OCI-LY3 (cell line): ENCODE measurements around the gene GNAZ.

Experiments
- H2AFZ ChIP-seq: fragments of 200-600, 300-600 bp; shearing (Covaris generic); 2 replicates; pipeline ENCODE4 v1.6.0; 2014; ENCODE audit warnings: antibody characterized with exemption, low read depth, low read length
- H3K27ac ChIP-seq: fragments of 200-600, 300-600 bp; sonication (generic); 2 replicates; pipeline ENCODE4 v1.5.1; 2014; ENCODE audit warnings: mild to moderate bottlenecking, low read length, moderate library complexity, mixed read lengths
- H3K27me3 ChIP-seq: fragments of 200-600, 300-600 bp; sonication (generic); 2 replicates; pipeline ENCODE4 v1.6.1; 2014; ENCODE audit warnings: low read depth, low read length, mixed read lengths
- H3K36me3 ChIP-seq: fragments of 200-600, 300-600 bp; sonication (generic); replicated peaks from 2 replicates; pipeline ENCODE3; 2014; ENCODE audit warnings: low read depth, low read length, mixed read lengths
- H3K4me1 ChIP-seq: fragments of 300-600, 200-600 bp; sonication (generic); 2 replicates; pipeline ENCODE4 v1.6.1; 2014; ENCODE audit warnings: low read length, mixed read lengths
- H3K4me2 ChIP-seq: fragments of 200-600, 300-600 bp; sonication (generic); 2 replicates; pipeline ENCODE4 v1.6.1; 2014; ENCODE audit warnings: low read length, mixed read lengths
- H3K4me3 ChIP-seq: fragments of 300-600, 200-600 bp; sonication (generic); 2 replicates; pipeline ENCODE4 v1.5.1; 2014; ENCODE audit warnings: antibody characterized with exemption, mild to moderate bottlenecking, low read length, moderate library complexity
- H3K79me2 ChIP-seq: fragments of 300-600, 200-600 bp; shearing (Covaris generic); 2 replicates; pipeline ENCODE4 v1.6.1; 2014; ENCODE audit warnings: mild to moderate bottlenecking, low read length, mixed read lengths
- H3K9ac ChIP-seq: fragments of 300-600, 200-600 bp; shearing (Covaris generic); 2 replicates; pipeline ENCODE4 v1.6.0; 2014; ENCODE audit warnings: mild to moderate bottlenecking, low read length, moderate library complexity
- H3K9me3 ChIP-seq: fragments of 200-600, 300-600 bp; shearing (Covaris generic); 2 replicates; pipeline ENCODE4 v1.6.1; 2014; ENCODE audit warnings: low read length, mixed read lengths; ENCODE audit not compliant: insufficient read depth
- H4K20me1 ChIP-seq: fragments of 200-600, 300-600 bp; sonication (generic); 2 replicates; pipeline ENCODE4 v1.6.1; 2016; ENCODE audit warnings: low read length, mixed read lengths; ENCODE audit not compliant: insufficient read depth
- EZH2phosphoT487 ChIP-seq: fragments of 200-600 bp; shearing (Covaris generic); IDR thresholded peaks from 2 replicates; pipeline ENCODE4 v1.6.1; 2018; ENCODE audit warnings: antibody characterized with exemption, mixed run types, low read depth
- TF ChIP-seq, protein P1 (sequence below): fragments of 200-600, 300-600 bp; sonication (generic); IDR thresholded peaks from 2 replicates; pipeline ENCODE4 v1.5.1; 2014; ENCODE audit warnings: antibody characterized with exemption, low read length, low read depth

Gene GNAZ

GRCh38 chr22:23154461-23154860 is 84.1 kb downstream of the GNAZ start:
- Histone ChIP-seq H3K79me2 (no peaks in the 10 kb centered on the region), H3K4me2 (no peak overlapping the region), H3K27ac (no peak overlapping the region), H4K20me1 (no peaks in the 10 kb centered on the region), H3K36me3 (no peaks in the 10 kb centered on the region), H2AFZ (no peak overlapping the region), H3K9ac (no peak overlapping the region), H3K4me1 (peaks cover 22% of the 10 kb centered on the region), H3K9me3 (no peaks in the 10 kb centered on the region), H3K27me3 (no peaks in the 10 kb centered on the region), H3K4me3 (no peak overlapping the region)
- TF ChIP-seq, protein P1, sequence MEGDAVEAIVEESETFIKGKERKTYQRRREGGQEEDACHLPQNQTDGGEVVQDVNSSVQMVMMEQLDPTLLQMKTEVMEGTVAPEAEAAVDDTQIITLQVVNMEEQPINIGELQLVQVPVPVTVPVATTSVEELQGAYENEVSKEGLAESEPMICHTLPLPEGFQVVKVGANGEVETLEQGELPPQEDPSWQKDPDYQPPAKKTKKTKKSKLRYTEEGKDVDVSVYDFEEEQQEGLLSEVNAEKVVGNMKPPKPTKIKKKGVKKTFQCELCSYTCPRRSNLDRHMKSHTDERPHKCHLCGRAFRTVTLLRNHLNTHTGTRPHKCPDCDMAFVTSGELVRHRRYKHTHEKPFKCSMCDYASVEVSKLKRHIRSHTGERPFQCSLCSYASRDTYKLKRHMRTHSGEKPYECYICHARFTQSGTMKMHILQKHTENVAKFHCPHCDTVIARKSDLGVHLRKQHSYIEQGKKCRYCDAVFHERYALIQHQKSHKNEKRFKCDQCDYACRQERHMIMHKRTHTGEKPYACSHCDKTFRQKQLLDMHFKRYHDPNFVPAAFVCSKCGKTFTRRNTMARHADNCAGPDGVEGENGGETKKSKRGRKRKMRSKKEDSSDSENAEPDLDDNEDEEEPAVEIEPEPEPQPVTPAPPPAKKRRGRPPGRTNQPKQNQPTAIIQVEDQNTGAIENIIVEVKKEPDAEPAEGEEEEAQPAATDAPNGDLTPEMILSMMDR, result no peak
- TF ChIP-seq EZH2phosphoT487, result no peak

DNA sequence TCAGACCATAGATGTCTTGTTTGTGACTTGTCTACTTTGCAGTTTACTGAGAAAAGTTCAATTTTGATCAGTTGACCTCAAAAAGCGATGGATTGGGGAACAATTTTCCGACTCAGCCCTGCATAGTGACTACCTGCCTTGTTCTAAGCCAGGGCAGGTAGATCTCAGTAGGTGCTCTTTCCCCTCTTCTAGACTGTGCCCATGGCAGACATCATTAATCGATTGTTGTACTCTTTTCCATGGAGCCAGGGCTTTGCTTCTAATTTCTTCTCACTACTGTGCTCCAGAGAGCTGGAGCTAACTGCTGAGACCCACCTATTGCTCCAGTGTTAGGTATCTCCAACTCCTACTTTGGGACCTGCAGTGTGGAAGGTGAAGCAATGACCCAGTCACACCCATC is 84.8 kb downstream of the GNAZ start:
- Histone ChIP-seq H3K4me3 (no peak overlapping the region), H3K4me2 (no peak overlapping the region)

DNA sequence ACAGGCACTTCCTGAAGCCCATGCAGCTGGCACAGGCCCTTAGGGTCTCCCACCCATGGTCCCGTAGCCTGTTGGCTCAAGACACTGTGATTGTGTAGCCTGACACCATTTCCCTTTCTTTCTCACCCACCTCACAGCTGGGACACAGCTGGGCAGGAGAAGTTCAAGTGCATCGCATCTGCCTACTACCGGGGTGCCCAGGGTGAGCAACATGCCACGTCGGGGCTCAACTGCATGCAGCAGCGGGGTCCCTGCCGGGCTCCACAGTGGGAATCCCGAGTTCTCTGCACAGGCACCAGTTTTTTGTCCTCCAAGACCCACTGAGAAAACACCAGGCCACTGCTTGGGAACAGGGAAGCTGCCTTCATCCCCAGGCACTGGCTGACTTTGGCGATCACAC is 85.5 kb downstream of the GNAZ start:
- H4K20me1 ChIP-seq, result no peaks in the 10 kb centered on the region
- no peak overlapping the region for H3K27ac ChIP-seq
- H3K9me3 ChIP-seq, result no peaks in the 10 kb centered on the region
- H3K4me1 ChIP-seq, result peaks cover 22% of the 10 kb centered on the region
- H3K27me3 ChIP-seq, result no peaks in the 10 kb centered on the region
- H3K4me2 ChIP-seq, result no peak overlapping the region
- H3K4me3 ChIP-seq, result no peak overlapping the region
- H3K9ac ChIP-seq, result no peak overlapping the region
- H3K79me2 ChIP-seq, result no peaks in the 10 kb centered on the region
- TF ChIP-seq, protein P1, result no peak
- TF ChIP-seq EZH2phosphoT487, result no peak
- H3K36me3 ChIP-seq, result no peaks in the 10 kb centered on the region
- H2AFZ ChIP-seq, result no peak overlapping the region

More for the DNA sequence above, 84.8 kb downstream of the GNAZ start:
- Histone ChIP-seq H3K27ac (no peak overlapping the region), H3K79me2 (no peaks in the 10 kb centered on the region), H2AFZ (no peak overlapping the region), H3K9me3 (no peaks in the 10 kb centered on the region), H3K36me3 (no peaks in the 10 kb centered on the region), H3K9ac (no peak overlapping the region), H3K4me1 (peaks cover 22% of the 10 kb centered on the region), H4K20me1 (no peaks in the 10 kb centered on the region), H3K27me3 (no peaks in the 10 kb centered on the region)
- TF ChIP-seq, protein P1, result no peak
- no peak for TF ChIP-seq EZH2phosphoT487

DNA sequence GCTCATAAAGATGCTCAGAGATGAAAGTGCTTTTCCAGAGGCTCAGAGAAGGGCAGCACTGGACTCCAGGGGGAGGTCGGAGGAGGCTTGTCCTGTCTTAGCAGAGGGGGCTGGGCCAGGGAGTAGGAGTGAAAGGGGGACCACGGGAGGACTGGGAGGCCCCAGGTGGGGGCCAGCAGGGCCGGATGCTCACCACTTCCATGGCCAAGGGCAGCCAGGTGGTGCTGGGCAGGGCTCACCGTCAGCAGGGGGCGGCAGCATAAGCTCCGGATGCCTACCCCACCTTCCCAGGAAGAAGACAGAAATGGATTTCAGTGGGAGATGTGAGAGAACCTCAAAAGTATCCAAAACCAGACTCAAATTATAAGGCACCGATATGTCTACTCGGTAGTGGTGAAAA is 86.0 kb downstream of the GNAZ start:
- no peak overlapping the region for H2AFZ ChIP-seq
- peaks cover 22% of the 10 kb centered on the region for H3K4me1 ChIP-seq
- H4K20me1 ChIP-seq, result no peaks in the 10 kb centered on the region
- 0 out of 2 replicates have a peak overlapping the region, but pooled peaks have one; percentile 74 for H3K4me3 ChIP-seq
- H3K9ac ChIP-seq, result no peak overlapping the region
- TF ChIP-seq EZH2phosphoT487, result no peak
- peak overlapping the region; percentile 89; the same call in 1 of the 2 replicates for H3K4me2 ChIP-seq
- H3K9me3 ChIP-seq, result no peaks in the 10 kb centered on the region
- H3K27ac ChIP-seq, result no peak overlapping the region
- no peaks in the 10 kb centered on the region for H3K79me2 ChIP-seq
- no peaks in the 10 kb centered on the region for H3K27me3 ChIP-seq
- H3K36me3 ChIP-seq, result no peaks in the 10 kb centered on the region
